GM21515 (cell line): ENCODE results near the gene GRIN2A.

ENCODE experiments used
- ATAC-seq: cut with Tn5 transposase; IDR thresholded peaks from one replicate; pipeline ENCODE4 v1.9.1; 2021; ENCODE audit not compliant: unreplicated experiment

Gene GRIN2A

GRCh38 chr16:9791556-9791955, 390.7 kb downstream of the GRIN2A start:
- no peak for ATAC-seq

GRCh38 chr16:9790199-9790598, 392.0 kb downstream of the GRIN2A start:
- no peak for ATAC-seq

GRCh38 chr16:9787717-9788116, 394.5 kb downstream of the GRIN2A start:
- ATAC-seq: no peak

- no peak for ATAC-seq
Measured at GRCh38 chr16:9780831-9781230, 401.4 kb downstream of the GRIN2A start.

GRCh38 chr16:9778849-9779248, 403.4 kb downstream of the GRIN2A start:
- ATAC-seq: no peak

- no peak for ATAC-seq
Measured at GRCh38 chr16:9775998-9776397, 406.2 kb downstream of the GRIN2A start.

- no peak for ATAC-seq
Measured at GRCh38 chr16:9773289-9773688, 408.9 kb downstream of the GRIN2A start.

- ATAC-seq: no peak
Measured at GRCh38 chr16:9772526-9773225, 409.6 kb downstream of the GRIN2A start.

- no peak for ATAC-seq
Measured at GRCh38 chr16:9766891-9767290, 415.3 kb downstream of the GRIN2A start.

- no peak for ATAC-seq
Measured at GRCh38 chr16:9763505-9763904, 418.7 kb downstream of the GRIN2A start.

- no peak for ATAC-seq
Measured at GRCh38 chr16:9761870-9762269, 420.4 kb downstream of the GRIN2A start.

GRCh38 chr16:9757687-9758086, 424.5 kb downstream of the GRIN2A start:
- no peak for ATAC-seq

- no peak for ATAC-seq
Measured at GRCh38 chr16:9756434-9756833, 425.8 kb downstream of the GRIN2A start.

- ATAC-seq: no peak
Measured at GRCh38 chr16:9755081-9755480, 427.1 kb downstream of the GRIN2A start.

- no peak for ATAC-seq
Measured at GRCh38 chr16:9741776-9742175, 440.5 kb downstream of the GRIN2A start.

- no peak for ATAC-seq
Measured at GRCh38 chr16:9739301-9739700, 442.9 kb downstream of the GRIN2A start.

GRCh38 chr16:9738690-9739089, 443.5 kb downstream of the GRIN2A start:
- ATAC-seq: no peak

- no peak for ATAC-seq
Measured at GRCh38 chr16:9736547-9736946, 445.7 kb downstream of the GRIN2A start.

- ATAC-seq: no peak
Measured at GRCh38 chr16:9723136-9723535, 459.1 kb downstream of the GRIN2A start.

- ATAC-seq: no peak
Measured at GRCh38 chr16:9713907-9714306, 468.3 kb downstream of the GRIN2A start.

GRCh38 chr16:9713156-9713555, 469.1 kb downstream of the GRIN2A start:
- ATAC-seq: no peak

- no peak for ATAC-seq
Measured at GRCh38 chr16:9708972-9709620, 473.1 kb downstream of the GRIN2A start.
